Measurements from ENCODE around the gene TDRD10.

The TDRD10 gene

GRCh38 chr1:154517661-154518060 is 15.6 kb downstream of the TDRD10 start:
- CTCF ChIA-PET, result interaction anchor here (0.7 kb wide), 1 partner anchor 37 kb away, joined by 3 read pairs; no protein-coding TSS in a partner anchor
- H3K4me3 ChIP-seq (ENCODE audit: low read depth, low read length), result no peak overlapping the region
- DNase-seq (ENCODE audit: low read depth, low spot score), result no peak
- POLR2A ChIA-PET, result no interaction called here
- TF ChIP-seq, protein P1, sequence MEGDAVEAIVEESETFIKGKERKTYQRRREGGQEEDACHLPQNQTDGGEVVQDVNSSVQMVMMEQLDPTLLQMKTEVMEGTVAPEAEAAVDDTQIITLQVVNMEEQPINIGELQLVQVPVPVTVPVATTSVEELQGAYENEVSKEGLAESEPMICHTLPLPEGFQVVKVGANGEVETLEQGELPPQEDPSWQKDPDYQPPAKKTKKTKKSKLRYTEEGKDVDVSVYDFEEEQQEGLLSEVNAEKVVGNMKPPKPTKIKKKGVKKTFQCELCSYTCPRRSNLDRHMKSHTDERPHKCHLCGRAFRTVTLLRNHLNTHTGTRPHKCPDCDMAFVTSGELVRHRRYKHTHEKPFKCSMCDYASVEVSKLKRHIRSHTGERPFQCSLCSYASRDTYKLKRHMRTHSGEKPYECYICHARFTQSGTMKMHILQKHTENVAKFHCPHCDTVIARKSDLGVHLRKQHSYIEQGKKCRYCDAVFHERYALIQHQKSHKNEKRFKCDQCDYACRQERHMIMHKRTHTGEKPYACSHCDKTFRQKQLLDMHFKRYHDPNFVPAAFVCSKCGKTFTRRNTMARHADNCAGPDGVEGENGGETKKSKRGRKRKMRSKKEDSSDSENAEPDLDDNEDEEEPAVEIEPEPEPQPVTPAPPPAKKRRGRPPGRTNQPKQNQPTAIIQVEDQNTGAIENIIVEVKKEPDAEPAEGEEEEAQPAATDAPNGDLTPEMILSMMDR (IDR thresholded peaks at IDR 0.05; ENCODE audit: insufficient read depth, low read length, missing control alignments), result no peak

DNA sequence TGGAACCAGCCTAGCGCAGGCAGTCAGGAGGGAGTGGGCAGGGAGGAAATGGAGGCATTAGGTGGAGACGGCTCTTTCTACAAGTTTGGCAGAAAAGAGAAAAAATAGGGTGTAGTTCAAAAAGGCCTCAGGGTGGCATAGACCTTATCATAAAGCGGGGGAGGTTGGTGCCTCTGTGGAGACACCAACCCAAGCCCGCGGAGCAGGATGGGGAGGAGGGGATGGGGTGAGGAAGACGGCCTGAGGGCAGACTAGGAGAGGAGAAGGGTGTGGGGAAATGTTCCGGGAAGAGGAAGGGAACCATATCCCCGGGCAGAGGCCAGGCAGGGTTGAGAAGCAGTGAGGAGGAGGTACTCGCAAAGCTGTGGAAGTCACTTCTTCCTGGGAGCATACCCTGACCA is 17.6 kb downstream of the TDRD10 start:
- no peak for DNase-seq (ENCODE audit: low read depth, low spot score)
- TF ChIP-seq, protein P1 (IDR thresholded peaks at IDR 0.05; ENCODE audit: insufficient read depth, low read length, missing control alignments), result no peak
- POLR2A ChIA-PET, result interaction anchor here (0.6 kb wide), 1 partner anchor 14 kb away, joined by 4 read pairs; no protein-coding TSS in a partner anchor
- H3K4me3 ChIP-seq (ENCODE audit: low read depth, low read length), result no peak overlapping the region
- CTCF ChIA-PET, result interaction anchor here (1.5 kb wide), 1 partner anchor 27 kb away, joined by 4 read pairs; no protein-coding TSS in a partner anchor

- CTCF ChIA-PET, result interaction anchor here (0.9 to 1.5 kb wide), 2 partner anchors 19 to 27 kb away, joined by 4 read pairs; no protein-coding TSS in a partner anchor
- POLR2A ChIA-PET, result no interaction called here
- DNase-seq (ENCODE audit: low read depth, low spot score), result no peak
- TF ChIP-seq, protein P1 (IDR thresholded peaks at IDR 0.05; ENCODE audit: insufficient read depth, low read length, missing control alignments), result no peak
- no peak overlapping the region for H3K4me3 ChIP-seq (ENCODE audit: low read depth, low read length)
Observed at GRCh38 chr1:154520333-154520732, 18.3 kb downstream of the TDRD10 start.

- CTCF ChIA-PET, result interaction anchor here (1.4 kb wide), 1 partner anchor 12 kb away, joined by 3 read pairs; no protein-coding TSS in a partner anchor
- no peak for DNase-seq (ENCODE audit: low read depth, low spot score)
- TF ChIP-seq, protein P1 (IDR thresholded peaks at IDR 0.05; ENCODE audit: insufficient read depth, low read length, missing control alignments), result no peak
- no peak overlapping the region for H3K4me3 ChIP-seq (ENCODE audit: low read depth, low read length)
- POLR2A ChIA-PET, result no interaction called here
Observed at GRCh38 chr1:154521695-154522094, 19.7 kb downstream of the TDRD10 start.

DNA sequence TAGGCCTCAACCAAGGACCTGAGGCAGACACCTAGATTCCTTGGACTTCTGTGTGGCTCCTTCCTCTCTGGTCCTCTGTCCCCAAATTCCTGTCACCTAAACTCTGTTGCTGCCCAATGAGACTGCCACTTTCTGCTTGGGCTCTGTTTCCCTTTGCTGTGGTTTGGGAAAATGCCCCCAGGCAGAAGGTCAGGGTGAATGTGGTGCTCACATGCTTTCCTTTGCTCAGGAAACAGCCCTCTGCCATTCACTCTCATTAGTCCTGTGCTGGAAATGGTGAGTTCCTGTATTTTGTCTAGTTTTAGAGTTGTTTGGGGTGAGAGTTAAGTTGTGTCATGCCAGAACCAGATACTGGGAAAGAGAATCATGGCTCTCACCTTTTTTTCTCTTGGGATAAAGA is 22.9 kb downstream of the TDRD10 start:
- no peak overlapping the region for H3K4me3 ChIP-seq (ENCODE audit: low read depth, low read length)
- CTCF ChIA-PET, result interaction anchor here (0.9 to 1.2 kb wide), 3 partner anchors 10 to 22 kb away, joined by 3 to 6 read pairs (median 4); no protein-coding TSS in a partner anchor
- TF ChIP-seq, protein P1 (IDR thresholded peaks at IDR 0.05; ENCODE audit: insufficient read depth, low read length, missing control alignments), result no peak
- DNase-seq (ENCODE audit: low read depth, low spot score), result no peak
- POLR2A ChIA-PET, result no interaction called here

- TF ChIP-seq, protein P1 (IDR thresholded peaks at IDR 0.05; ENCODE audit: insufficient read depth, low read length, missing control alignments), result no peak
- ChIA-PET CTCF (no interaction called here), POLR2A (no interaction called here)
- DNase-seq (ENCODE audit: low read depth, low spot score), result no peak
- H3K4me3 ChIP-seq (ENCODE audit: low read depth, low read length), result no peak overlapping the region
Observed at GRCh38 chr1:154527192-154527591, 25.2 kb downstream of the TDRD10 start.
